Measurements from ENCODE around the gene PNMA8B. TPM values are rescaled to one million over a fixed set of nuclear protein-coding genes. Genes with fewer than 3 reads are reported as not detected.

Gene PNMA8B
- total RNA-seq, 1 experiment from 2014 or later, result not detected

GRCh38 chr19:46441866-46442265, 53.8 kb downstream of the PNMA8B start:
- in situ Hi-C loops (cut with HindIII; ENCODE audit: low pct_unique_long_range_greater_than_20kb, low sequenced_read_pairs), result no loop called here
- no peak for DNase-seq (ENCODE audit: low read depth)

Other genes starting within 250 kb of the PNMA8B start
- not detected in 2 replicates for gene HIF3A, start 198.8 kb downstream of the PNMA8B start, total RNA-seq (2014; rRNA removed; shearing (Covaris generic); ENCODE audit: low replicate concordance)
- gene PPP5C, start 148.8 kb downstream of the PNMA8B start, total RNA-seq (2014; rRNA removed; shearing (Covaris generic); ENCODE audit: low replicate concordance), result 99.2 and 143 TPM in 2 replicates
- 0.12 and 0.51 TPM in 2 replicates for gene CCDC8, start 82.3 kb downstream of the PNMA8B start, total RNA-seq (2014; rRNA removed; shearing (Covaris generic); ENCODE audit: low replicate concordance)
- 0.07 and 0.93 TPM in 2 replicates for gene PNMA8C, start 66.9 kb downstream of the PNMA8B start, total RNA-seq (2014; rRNA removed; shearing (Covaris generic); ENCODE audit: low replicate concordance)
- 14.0 and 16.4 TPM in 2 replicates for gene PNMA8A, start 24.3 kb downstream of the PNMA8B start, total RNA-seq (2014; rRNA removed; shearing (Covaris generic); ENCODE audit: low replicate concordance)
- gene CALM3, start 105.5 kb upstream of the PNMA8B start, total RNA-seq (2014; rRNA removed; shearing (Covaris generic); ENCODE audit: low replicate concordance), result 126 and 145 TPM in 2 replicates
- not detected in 2 replicates for gene PTGIR, start 129.2 kb upstream of the PNMA8B start, total RNA-seq (2014; rRNA removed; shearing (Covaris generic); ENCODE audit: low replicate concordance)
- not detected in 2 replicates for gene GNG8, start 140.3 kb upstream of the PNMA8B start, total RNA-seq (2014; rRNA removed; shearing (Covaris generic); ENCODE audit: low replicate concordance)
- gene DACT3, start 165.3 kb upstream of the PNMA8B start, total RNA-seq (2014; rRNA removed; shearing (Covaris generic); ENCODE audit: low replicate concordance), result 0.03 and 1.6 TPM in 2 replicates
- 17.8 and 18.7 TPM in 2 replicates for gene PRKD2, start 221.2 kb upstream of the PNMA8B start, total RNA-seq (2014; rRNA removed; shearing (Covaris generic); ENCODE audit: low replicate concordance)